Pancreas (tissue), 10 donors: Measurements from ENCODE around the gene GATD1. TPM values are rescaled to one million over a fixed set of nuclear protein-coding genes. Genes with fewer than 3 reads are reported as not detected.

Experiments used
- ATAC-seq, 4 donors: fragments of 200-7000 bp; cut with Tn5 transposase; one replicate each; pipeline versions ENCODE4 v1.8.0 to v1.9.1; 2020; ENCODE audit warnings: mild to moderate bottlenecking in 4 of 4, moderate library complexity in 4 of 4
- DNase-seq, 6 donors: peaks; one replicate each; pipeline ENCODE4 v3.0.0-alpha.2; 2020
- FAIRE-seq: peaks from 2 replicates; lab custom pipeline; 2012; peaks lifted over from hg19 to GRCh38; lab: Jason Lieb, UNC
- H3K27ac ChIP-seq, 4 donors: fragments of 200-600 bp; sonication (generic); 1 replicate in 3 of 4; 2 replicates in 1 of 4; pipeline versions ENCODE4 v1.5.0 to v1.8.0; 2020
- H3K27me3 ChIP-seq, 4 donors: fragments of 200-600 bp; one replicate each; pipeline ENCODE4 v1.8.0; 2021
- H3K36me3 ChIP-seq, 3 donors: fragments of 200-600 bp; sonication (generic) in 1 of 3; one replicate each; pipeline versions ENCODE4 v1.5.0 to v1.8.0; 2020 to 2021
- H3K4me1 ChIP-seq, 3 donors: fragments of 200-600 bp; one replicate each; pipeline ENCODE4 v1.8.0; 2021
- H3K4me3 ChIP-seq, 4 donors: fragments of 200-600 bp; sonication (generic) in 2 of 4; one replicate each; pipeline versions ENCODE4 v1.5.0 to v1.8.0; 2020 to 2021
- H3K9me3 ChIP-seq, 4 donors: fragments of 200-600 bp; one replicate each; pipeline ENCODE4 v1.8.0; 2021
- WGBS, 2 donors: extraction: QIAGEN DNeasy Blood & Tissue Kit; methylation state at CpG; one replicate each; pipeline ENCODE4 v1.1.7; 2013; 5-methylcytosine and 5-hydroxymethylcytosine counted together
- intact Hi-C, 3 donors: fragments of 100-400 bp; cut with DNase I; formaldehyde crosslinking; loops; one replicate each; pipeline versions ENCODE4 v1.11.1 to v1.14.2; 2022
- polyA plus RNA-seq, 2 donors: library from polyadenylated mRNA; stranded (reverse); fragments of 200-250 nt; gene quantifications; one replicate each; pipeline ENCODE4 v1.2.3, GENCODE V29; 2013
- total RNA-seq, 6 donors: library from RNA; stranded (reverse); fragmentation: NEBNext Ultra II Directional in 4 of 6; extraction: Animal tissue kit (Norgen Biotek cat#: 25700) in 4 of 6; gene quantifications; one replicate each; pipeline versions ENCODE4 v1.2.1 to v1.2.4, GENCODE V29; 2021 to 2023
- TF ChIP-seq, protein P1 (sequence below), 4 donors: fragments of 200-600 bp; sonication (generic) in 3 of 4; IDR thresholded peaks; one replicate each; pipeline versions ENCODE4 v1.5.0 to v1.8.0; 2021; ENCODE audit warnings: antibody characterized with exemption in 4 of 4
- donor health status: healthy with polysubstance abuse.
- donor health status: DM: no; HTN: no; CAD: no; lungs with moderate emphysema.
- donor health status: DM: no; HTN: no; CAD: no.
- donor health status: control.
- donor health status: control.
- donor health status: Bipolar disorder and iron deficiency.
- donor health status: DM: yes; HTN: yes; CAD: no.
- donor health status: DM: no; HTN: no; CAD: no.
- donor health status: DM: no; HTN: no; CAD: no.
- donor health status: DM: yes; HTN: yes; CAD: no.

GATD1 gene
- total and polyA plus RNA-seq, 8 donors: 13.6 to 43.2 (median 21.5) TPM

DNA sequence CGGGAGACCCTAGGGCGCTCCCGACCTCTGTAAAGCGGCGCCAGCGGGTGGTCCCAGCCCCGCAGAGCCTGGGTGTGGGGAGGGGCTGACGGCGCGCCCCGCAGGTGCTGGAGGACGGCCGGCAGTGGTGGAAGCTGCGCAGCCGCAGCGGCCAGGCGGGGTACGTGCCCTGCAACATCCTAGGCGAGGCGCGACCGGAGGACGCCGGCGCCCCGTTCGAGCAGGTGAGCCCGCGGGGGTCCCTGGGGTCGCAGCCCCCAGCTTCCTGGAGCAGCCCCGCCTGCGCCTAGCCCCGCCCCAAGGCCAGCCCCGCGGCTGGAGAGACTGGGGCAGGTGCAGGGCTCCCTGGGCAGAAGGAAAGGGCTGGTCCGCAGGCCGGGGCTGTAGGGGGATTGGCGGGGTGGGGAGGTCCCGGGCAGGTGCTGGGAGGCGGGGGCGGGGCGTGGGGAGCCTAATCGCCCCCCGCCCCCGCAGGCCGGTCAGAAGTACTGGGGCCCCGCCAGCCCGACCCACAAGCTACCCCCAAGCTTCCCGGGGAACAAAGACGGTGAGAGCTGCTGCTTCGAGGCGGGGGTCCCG lies 51.6 kb downstream of the GATD1 start:
- H3K27ac ChIP-seq: peak overlapping the region; percentile 68 to 86 (median 69)
- DNase-seq (peak; percentile 25 to 82 (median 50)), FAIRE-seq (no peak), ATAC-seq (peak; percentile 9 to 29 (median 18))
- H3K4me3 ChIP-seq: peak overlapping the region in 2 of 4 donors; percentile 30 to 47
- intact Hi-C loops: loop anchor here in 1 of 3 donors (10.0 kb wide), 1 partner anchor 171 kb away; no protein-coding TSS in a partner anchor
- H3K27me3 ChIP-seq: no peaks in the 10 kb centered on the region
- no peaks in the 10 kb centered on the region for H3K9me3 ChIP-seq
- H3K4me1 ChIP-seq: peaks cover 8 to 15% (median 11%) of the 10 kb centered on the region in 3 donors
- WGBS, 2 donors: 14 to 28% methylated on average over 20 to 51 of the region's 53 CpGs
- TF ChIP-seq, protein P1, sequence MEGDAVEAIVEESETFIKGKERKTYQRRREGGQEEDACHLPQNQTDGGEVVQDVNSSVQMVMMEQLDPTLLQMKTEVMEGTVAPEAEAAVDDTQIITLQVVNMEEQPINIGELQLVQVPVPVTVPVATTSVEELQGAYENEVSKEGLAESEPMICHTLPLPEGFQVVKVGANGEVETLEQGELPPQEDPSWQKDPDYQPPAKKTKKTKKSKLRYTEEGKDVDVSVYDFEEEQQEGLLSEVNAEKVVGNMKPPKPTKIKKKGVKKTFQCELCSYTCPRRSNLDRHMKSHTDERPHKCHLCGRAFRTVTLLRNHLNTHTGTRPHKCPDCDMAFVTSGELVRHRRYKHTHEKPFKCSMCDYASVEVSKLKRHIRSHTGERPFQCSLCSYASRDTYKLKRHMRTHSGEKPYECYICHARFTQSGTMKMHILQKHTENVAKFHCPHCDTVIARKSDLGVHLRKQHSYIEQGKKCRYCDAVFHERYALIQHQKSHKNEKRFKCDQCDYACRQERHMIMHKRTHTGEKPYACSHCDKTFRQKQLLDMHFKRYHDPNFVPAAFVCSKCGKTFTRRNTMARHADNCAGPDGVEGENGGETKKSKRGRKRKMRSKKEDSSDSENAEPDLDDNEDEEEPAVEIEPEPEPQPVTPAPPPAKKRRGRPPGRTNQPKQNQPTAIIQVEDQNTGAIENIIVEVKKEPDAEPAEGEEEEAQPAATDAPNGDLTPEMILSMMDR (IDR thresholded peaks at IDR 0.05): no peak
- peaks cover 0 to 7% (median 0%) of the 10 kb centered on the region in 3 donors for H3K36me3 ChIP-seq

DNA sequence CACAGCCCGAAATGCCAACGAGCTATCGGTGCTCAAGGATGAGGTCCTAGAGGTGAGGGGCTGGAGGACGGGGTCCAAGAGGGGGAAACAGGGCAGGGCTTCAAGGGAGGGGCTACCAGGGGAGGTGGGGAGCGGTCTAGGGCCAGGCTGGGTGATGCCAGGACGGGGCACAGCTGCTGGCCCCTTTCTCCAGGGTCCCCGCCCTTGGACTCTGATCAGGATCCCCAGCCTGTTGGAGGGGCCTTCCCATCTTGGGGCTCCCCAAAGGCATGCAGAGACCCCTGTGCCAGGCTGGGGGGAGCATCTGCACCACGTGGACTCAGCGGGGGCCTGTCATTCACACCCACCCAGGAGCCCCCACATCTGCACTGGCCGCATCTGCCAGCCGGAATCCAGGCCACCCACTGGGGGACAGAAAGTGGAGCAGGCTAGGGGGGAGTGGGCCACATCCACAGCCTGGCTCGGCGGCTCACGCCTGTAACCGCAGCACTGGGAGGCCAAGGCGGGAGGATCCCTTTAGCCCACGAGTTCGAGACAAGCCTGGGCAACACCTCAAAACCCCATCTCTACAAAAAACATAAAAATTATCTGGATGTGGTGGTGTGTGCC lies 52.4 kb downstream of the GATD1 start:
- no peak for FAIRE-seq
- peaks cover 8 to 15% (median 11%) of the 10 kb centered on the region in 3 donors for H3K4me1 ChIP-seq
- peak in 5 of 6 donors; percentile 13 to 82 (median 27) for DNase-seq
- no peak overlapping the region for H3K27ac ChIP-seq
- H3K27me3 ChIP-seq: no peaks in the 10 kb centered on the region
- TF ChIP-seq, protein P1 (IDR thresholded peaks at IDR 0.05): no peak
- no peaks in the 10 kb centered on the region for H3K9me3 ChIP-seq
- WGBS, 2 donors: 85 to 87% methylated on average over 17 to 18 of the region's 18 CpGs
- intact Hi-C loops: loop anchor here in 2 of 3 donors (5.0 to 10.0 kb wide), 3 partner anchors 63 to 170 kb away; no protein-coding TSS in a partner anchor
- ATAC-seq: no peak
- H3K36me3 ChIP-seq: peaks cover 0 to 15% (median 0%) of the 10 kb centered on the region in 3 donors
- no peak overlapping the region for H3K4me3 ChIP-seq

DNA sequence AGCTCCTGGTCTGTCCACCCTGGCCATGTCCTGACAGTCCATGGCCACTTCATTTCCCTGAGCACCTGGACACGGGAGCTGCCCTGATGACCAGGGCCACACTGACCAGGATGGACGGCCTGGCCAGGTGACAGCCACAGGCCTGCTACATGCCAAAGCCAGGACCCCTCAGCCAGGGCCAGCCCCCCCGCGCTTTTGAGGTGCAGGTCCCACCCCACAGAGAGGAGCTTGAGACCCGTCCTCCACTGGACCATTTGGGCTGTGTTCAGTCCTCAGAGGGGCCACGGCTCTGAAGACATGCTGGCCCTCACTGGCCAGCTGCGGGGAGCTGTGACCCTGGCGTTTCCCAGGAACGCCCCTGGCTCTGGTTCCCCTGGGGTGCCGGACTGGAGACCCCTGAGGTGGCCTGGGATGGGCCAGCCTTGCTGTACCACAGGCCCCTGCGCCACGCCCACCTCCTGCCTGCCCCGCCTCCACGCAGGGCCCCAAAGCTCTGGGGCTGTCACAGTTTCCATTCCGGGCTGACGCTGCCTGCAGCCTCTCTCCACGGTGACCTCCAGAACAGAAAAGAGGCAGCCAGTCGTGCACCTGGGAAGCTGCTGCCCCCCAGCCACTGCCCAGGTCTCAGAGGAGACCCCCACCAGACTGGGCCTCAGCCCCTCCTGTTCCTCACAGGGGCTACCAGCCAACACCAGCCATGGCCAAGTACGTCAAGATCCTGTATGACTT lies 53.1 kb downstream of the GATD1 start:
- intact Hi-C loops: loop anchor here in 2 of 3 donors (5.0 to 10.0 kb wide), 3 partner anchors 62 to 169 kb away; no protein-coding TSS in a partner anchor

DNA sequence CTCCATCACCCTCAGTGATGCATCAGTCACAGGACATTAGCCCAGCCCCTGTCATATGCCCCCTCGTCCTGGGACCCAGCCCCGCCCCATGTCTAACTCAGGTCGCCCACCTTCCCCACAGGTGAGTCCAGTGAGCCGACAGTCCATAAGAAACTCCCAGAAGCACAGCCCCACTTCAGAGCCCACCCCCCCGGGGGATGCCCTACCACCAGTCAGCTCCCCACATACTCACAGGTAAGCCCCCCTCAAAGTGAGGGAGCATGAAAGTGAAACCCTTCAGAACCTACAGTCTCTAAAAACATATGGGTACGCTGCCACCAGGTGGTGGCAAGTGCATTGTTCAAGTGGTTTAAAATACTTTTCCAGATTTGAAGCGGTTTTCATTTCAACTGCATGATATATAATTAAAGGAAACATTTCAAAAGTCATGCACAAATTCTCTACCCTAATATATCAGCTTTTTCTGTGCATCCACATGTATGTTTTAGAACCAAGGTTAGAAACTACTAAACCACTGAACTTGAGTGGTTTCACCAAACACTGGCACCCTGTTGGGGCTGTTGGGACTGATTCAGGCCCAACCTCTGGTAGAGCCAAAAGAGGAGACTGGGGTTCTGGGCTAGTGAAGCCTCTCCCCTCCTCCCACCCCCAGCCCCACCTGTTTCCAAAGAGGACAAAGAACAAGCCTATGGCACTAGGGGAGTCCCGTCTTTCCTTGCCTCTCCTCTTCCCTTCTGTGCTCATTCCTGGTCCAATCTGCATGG lies 54.0 kb downstream of the GATD1 start:
- no peak overlapping the region for H3K27ac ChIP-seq
- no peak overlapping the region for H3K4me3 ChIP-seq
- H3K27me3 ChIP-seq: no peaks in the 10 kb centered on the region
- FAIRE-seq (no peak), ATAC-seq (peak in 1 of 4 donors; percentile 6), DNase-seq (peak in 4 of 6 donors; percentile 24 to 69 (median 46))
- intact Hi-C loops: loop anchor here in 2 of 3 donors (5.0 to 10.0 kb wide), 3 partner anchors 61 to 169 kb away; no protein-coding TSS in a partner anchor
- peaks cover 8 to 15% (median 11%) of the 10 kb centered on the region in 3 donors for H3K4me1 ChIP-seq
- TF ChIP-seq, protein P1 (IDR thresholded peaks at IDR 0.05): peak in 3 of 4 donors; percentile 15 to 49 (median 33)
- 63% methylated on average over 8 of the region's 8 CpGs for WGBS, 2 donors
- H3K9me3 ChIP-seq: no peaks in the 10 kb centered on the region
- H3K36me3 ChIP-seq: peaks cover 0 to 22% (median 0%) of the 10 kb centered on the region in 3 donors

More for the DNA sequence above, 53.1 kb downstream of the GATD1 start:
- no peak overlapping the region for H3K4me3 ChIP-seq
- peaks cover 8 to 15% (median 11%) of the 10 kb centered on the region in 3 donors for H3K4me1 ChIP-seq
- H3K27ac ChIP-seq: no peak overlapping the region
- TF ChIP-seq, protein P1 (IDR thresholded peaks at IDR 0.05): no peak
- WGBS, 2 donors: 83 to 85% methylated on average over 19 of the region's 19 CpGs
- peaks cover 0 to 22% (median 0%) of the 10 kb centered on the region in 3 donors for H3K36me3 ChIP-seq
- DNase-seq (peak in 5 of 6 donors; percentile 15 to 80 (median 35)), ATAC-seq (no peak), FAIRE-seq (no peak)
- no peaks in the 10 kb centered on the region for H3K27me3 ChIP-seq
- H3K9me3 ChIP-seq: no peaks in the 10 kb centered on the region
